Measurements from ENCODE around the gene MON2.
A peak's percentile ranks its signal among the peaks of the same experiment; 100 is the strongest.
"Not testable (repeated sequence)": the region's sequence is repeated elsewhere in the genome, so short reads cannot be mapped to it uniquely, and the experiment has no call there.

MON2 gene, protein sequence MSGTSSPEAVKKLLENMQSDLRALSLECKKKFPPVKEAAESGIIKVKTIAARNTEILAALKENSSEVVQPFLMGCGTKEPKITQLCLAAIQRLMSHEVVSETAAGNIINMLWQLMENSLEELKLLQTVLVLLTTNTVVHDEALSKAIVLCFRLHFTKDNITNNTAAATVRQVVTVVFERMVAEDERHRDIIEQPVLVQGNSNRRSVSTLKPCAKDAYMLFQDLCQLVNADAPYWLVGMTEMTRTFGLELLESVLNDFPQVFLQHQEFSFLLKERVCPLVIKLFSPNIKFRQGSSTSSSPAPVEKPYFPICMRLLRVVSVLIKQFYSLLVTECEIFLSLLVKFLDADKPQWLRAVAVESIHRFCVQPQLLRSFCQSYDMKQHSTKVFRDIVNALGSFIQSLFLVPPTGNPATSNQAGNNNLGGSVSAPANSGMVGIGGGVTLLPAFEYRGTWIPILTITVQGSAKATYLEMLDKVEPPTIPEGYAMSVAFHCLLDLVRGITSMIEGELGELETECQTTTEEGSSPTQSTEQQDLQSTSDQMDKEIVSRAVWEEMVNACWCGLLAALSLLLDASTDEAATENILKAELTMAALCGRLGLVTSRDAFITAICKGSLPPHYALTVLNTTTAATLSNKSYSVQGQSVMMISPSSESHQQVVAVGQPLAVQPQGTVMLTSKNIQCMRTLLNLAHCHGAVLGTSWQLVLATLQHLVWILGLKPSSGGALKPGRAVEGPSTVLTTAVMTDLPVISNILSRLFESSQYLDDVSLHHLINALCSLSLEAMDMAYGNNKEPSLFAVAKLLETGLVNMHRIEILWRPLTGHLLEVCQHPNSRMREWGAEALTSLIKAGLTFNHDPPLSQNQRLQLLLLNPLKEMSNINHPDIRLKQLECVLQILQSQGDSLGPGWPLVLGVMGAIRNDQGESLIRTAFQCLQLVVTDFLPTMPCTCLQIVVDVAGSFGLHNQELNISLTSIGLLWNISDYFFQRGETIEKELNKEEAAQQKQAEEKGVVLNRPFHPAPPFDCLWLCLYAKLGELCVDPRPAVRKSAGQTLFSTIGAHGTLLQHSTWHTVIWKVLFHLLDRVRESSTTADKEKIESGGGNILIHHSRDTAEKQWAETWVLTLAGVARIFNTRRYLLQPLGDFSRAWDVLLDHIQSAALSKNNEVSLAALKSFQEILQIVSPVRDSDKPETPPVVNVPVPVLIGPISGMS (N-terminal part only)

DNA sequence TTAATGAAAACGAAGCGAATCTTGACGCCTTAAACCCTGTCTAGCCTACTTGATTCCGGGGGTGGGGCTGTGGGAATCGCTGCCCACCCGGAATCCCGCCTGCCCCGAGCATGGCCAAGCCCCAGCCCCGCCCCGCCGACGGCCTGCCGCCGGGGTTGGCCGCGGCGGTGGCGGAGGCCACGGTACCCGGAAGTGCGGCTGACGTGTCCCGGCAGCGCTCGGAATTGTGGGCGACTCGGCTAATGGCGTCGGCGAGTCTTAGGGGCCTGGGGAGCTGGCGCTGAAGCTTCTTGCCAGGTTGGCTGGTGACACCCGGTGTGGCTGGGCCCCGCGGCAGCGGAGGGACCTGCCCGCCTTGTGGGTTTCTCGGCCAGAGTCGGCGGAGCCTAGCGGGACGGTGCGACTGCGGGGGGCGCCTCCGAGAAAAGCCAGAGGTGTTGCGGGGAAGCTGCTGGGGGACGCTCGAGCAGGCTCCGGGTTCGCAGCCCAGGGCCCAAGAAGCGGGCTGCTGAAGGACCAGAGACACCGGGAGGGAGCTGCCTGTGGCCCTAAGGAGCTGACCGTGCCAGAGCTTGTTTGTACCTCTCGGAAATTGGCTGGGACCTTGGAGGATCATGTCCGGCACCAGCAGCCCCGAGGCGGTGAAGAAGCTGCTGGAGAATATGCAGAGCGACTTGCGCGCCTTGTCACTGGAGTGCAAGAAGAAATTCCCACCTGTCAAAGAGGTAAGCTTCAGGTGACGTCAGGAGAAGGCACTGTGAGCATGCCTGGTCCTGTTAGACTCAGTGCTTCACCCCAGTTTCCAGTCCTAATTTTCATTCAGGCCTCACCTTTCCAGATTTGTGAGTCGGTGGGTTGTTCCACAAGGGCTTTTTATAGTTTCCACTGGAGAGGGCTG lies at the start of gene MON2:
MON2 (plus strand) TSS at position 233 of the 898 bp plus-strand sequence; CDS start at position 615, 382 bp downstream.
- peak; percentile 81 to 93 for DNase-seq (ENCODE audit: low spot score in 2 of 2)
- Histone ChIP-seq H3K4me1 (peaks cover 4% of the 10 kb centered on the region; the same call in 1 of the 2 replicates), H3K27me3 (ENCODE audit: low read depth) (no peaks in the 10 kb centered on the region), H3K4me3 (peak within 1 kb of the TSS; percentile 98), H3K36me3 (replicated peaks) (peaks cover 4% of the 10 kb centered on the region), H3K9me3 (peaks cover 5% of the 10 kb centered on the region; the same call in 1 of the 2 replicates)
- in situ Hi-C loops (cut with MboI; ENCODE audit: low sequenced_read_pairs) = no loop called here

GRCh38 chr12:62426089-62426488 lies 40.5 kb upstream of the MON2 start:
- in situ Hi-C loops (cut with MboI; ENCODE audit: low sequenced_read_pairs) = loop anchor here (25.0 kb wide), 1 partner anchor 1411 kb away; the partner anchor contains the start of gene SRGAP1
- no peak overlapping the region for H3K4me3 ChIP-seq
- H3K9me3 ChIP-seq = no peaks in the 10 kb centered on the region
- no peaks in the 10 kb centered on the region; the same call in 1 of the 2 replicates for H3K27me3 ChIP-seq (ENCODE audit: low read depth)
- no peaks in the 10 kb centered on the region for H3K4me1 ChIP-seq
- no peak for DNase-seq (ENCODE audit: low spot score in 2 of 2)
- no peaks in the 10 kb centered on the region for H3K36me3 ChIP-seq (replicated peaks)

DNA sequence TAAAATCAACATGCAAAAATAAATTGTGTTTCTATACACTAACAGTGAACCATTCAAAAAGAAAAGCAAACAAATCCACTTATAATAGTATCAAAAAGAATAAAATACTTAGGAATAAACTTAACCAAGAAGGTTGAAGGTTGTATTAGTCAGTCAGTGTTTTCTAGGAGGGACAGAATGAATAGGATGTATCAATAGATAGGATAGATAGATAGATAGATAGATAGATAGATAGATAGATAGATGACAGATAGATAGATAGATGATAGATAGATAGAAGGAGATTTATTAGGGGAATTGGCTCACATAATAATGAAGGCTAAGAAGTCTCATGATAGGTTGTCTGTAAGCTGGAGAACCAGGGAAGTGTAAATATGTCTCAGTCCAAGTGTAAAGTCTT lies 37.2 kb upstream of the MON2 start:
- in situ Hi-C loops (cut with MboI; ENCODE audit: low sequenced_read_pairs) = loop anchor here (25.0 kb wide), 1 partner anchor 1408 kb away; the partner anchor contains the start of gene SRGAP1
- Histone ChIP-seq H3K4me1 (no peaks in the 10 kb centered on the region), H3K36me3 (replicated peaks) (no peaks in the 10 kb centered on the region), H3K9me3 (no peaks in the 10 kb centered on the region), H3K4me3 (no peak overlapping the region), H3K27me3 (ENCODE audit: low read depth) (no peaks in the 10 kb centered on the region; the same call in 1 of the 2 replicates)
- no peak for DNase-seq (ENCODE audit: low spot score in 2 of 2)

DNA sequence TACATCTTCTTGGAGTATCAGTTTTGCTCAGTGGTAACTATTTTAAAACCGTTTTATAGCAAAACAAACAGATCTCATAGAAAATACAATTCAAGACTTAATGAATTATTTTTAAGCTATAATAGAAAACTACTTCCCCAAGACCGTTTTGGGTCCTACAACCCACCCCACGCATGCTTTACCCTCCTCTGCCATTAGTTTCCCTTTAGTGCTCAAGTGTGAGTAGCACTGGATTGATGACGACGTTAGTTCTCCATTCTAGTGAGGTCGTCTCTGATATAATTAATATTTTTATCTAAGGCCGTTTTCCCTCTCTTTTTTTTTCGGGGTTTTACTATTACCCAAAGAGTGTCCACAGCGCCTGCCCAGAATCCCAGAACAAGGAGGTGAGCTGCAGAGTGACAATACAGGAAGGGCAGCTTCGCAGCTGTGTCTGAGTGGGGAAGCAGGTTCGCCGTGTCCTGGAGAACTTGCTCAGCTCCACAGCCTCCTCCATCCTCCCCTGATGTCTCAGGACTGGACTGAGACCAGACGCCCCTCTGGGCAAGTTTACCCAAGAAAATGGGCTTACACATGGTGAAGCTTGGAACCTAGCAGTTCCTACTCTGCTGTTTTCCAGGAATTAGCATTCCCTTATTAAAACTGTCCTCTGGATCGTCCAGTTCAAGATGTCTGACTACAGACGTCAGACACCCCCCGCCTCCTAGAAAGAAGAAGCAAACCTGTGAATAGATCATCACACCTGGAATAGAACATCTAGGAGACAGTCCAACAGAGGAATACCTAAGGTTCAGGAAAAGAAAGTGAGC lies 31.9 kb upstream of the MON2 start:
- Histone ChIP-seq H3K27me3 (ENCODE audit: low read depth) (no peaks in the 10 kb centered on the region), H3K4me1 (0 out of 2 replicates have a peak, but pooled peaks cover 3% of the 10 kb centered on the region), H3K4me3 (peak overlapping the region; percentile 22), H3K9me3 (no peaks in the 10 kb centered on the region), H3K36me3 (replicated peaks) (no peaks in the 10 kb centered on the region)
- no peak for DNase-seq (ENCODE audit: low spot score in 2 of 2)
- in situ Hi-C loops (cut with MboI; ENCODE audit: low sequenced_read_pairs) = loop anchor here (5.0 to 25.0 kb wide), 2 partner anchors 358 to 1403 kb away; partner anchors contain the start of gene SRGAP1

- no peaks in the 10 kb centered on the region for H3K36me3 ChIP-seq (replicated peaks)
- H3K27me3 ChIP-seq (ENCODE audit: low read depth) = no peaks in the 10 kb centered on the region
- H3K4me1 ChIP-seq = 0 out of 2 replicates have a peak, but pooled peaks cover 3% of the 10 kb centered on the region
- peak; percentile 41 to 80 for DNase-seq (ENCODE audit: low spot score in 2 of 2)
- peak overlapping the region; percentile 22 for H3K4me3 ChIP-seq
- in situ Hi-C loops (cut with MboI; ENCODE audit: low sequenced_read_pairs) = loop anchor here (5.0 to 25.0 kb wide), 2 partner anchors 357 to 1402 kb away; partner anchors contain the start of gene SRGAP1
- H3K9me3 ChIP-seq = peaks cover 3% of the 10 kb centered on the region; the same call in 1 of the 2 replicates
Measured at GRCh38 chr12:62435303-62436163, 31.1 kb upstream of the MON2 start.

DNA sequence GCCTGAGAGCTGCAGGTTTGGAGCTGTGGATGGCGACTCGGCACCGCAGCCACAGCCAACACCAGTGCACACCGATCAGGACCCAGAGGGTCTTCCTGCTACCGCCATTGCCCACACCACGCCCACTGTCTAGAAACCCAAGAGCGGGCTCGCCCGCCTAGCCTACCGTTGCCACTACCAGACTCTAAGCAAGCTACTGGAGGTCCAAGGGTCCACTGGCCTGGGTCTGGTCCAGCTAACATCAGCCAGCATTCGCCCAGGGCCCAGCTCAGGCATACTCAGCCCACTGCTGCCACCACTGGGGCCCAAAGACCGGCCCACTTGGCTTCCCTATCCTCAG lies 30.5 kb upstream of the MON2 start:
- Histone ChIP-seq H3K36me3 (replicated peaks) (no peaks in the 10 kb centered on the region), H3K4me1 (0 out of 2 replicates have a peak, but pooled peaks cover 3% of the 10 kb centered on the region), H3K4me3 (no peak overlapping the region), H3K27me3 (ENCODE audit: low read depth) (no peaks in the 10 kb centered on the region), H3K9me3 (peaks cover 5% of the 10 kb centered on the region; the same call in 1 of the 2 replicates)
- in situ Hi-C loops (cut with MboI; ENCODE audit: low sequenced_read_pairs) = loop anchor here (5.0 to 25.0 kb wide), 2 partner anchors 356 to 1401 kb away; partner anchors contain the start of gene SRGAP1
- DNase-seq (ENCODE audit: low spot score in 2 of 2) = no peak

DNA sequence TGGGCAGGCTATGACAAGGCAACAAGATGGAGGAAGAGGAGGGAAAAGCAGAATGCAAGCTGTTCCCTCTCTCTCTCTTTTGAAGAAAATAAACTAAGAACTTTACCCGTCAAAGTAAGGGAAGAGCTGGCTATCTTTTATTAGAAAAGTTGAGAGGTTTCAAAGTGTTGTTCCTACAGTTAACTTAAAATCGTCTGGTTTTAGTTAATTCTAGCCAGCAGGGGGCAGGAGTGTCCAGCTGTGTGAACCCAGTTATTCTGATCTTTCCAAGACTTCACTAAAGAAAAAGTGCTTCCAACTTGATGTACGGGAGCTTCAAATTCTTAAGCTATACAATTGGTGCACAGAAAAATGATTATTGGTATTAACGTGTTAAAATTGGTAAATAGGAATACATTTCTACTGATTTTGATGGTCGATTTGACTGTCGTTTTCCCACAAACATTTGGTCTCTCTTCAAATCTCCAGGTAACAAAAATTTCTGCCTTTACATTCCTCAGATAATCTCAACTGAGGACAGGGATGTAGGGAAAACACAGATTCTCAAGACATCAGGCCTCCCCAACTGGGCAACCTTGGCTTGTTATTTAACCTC lies 28.4 kb upstream of the MON2 start:
- no peaks in the 10 kb centered on the region for H3K36me3 ChIP-seq (replicated peaks)
- H3K27me3 ChIP-seq (ENCODE audit: low read depth) = no peaks in the 10 kb centered on the region; the same call in 1 of the 2 replicates
- 0 out of 2 replicates have a peak, but pooled peaks cover 3% of the 10 kb centered on the region for H3K4me1 ChIP-seq
- H3K4me3 ChIP-seq = no peak overlapping the region
- peak; percentile 47 to 81 for DNase-seq (ENCODE audit: low spot score in 2 of 2)
- in situ Hi-C loops (cut with MboI; ENCODE audit: low sequenced_read_pairs) = loop anchor here (5.0 to 25.0 kb wide), 2 partner anchors 354 to 1399 kb away; partner anchors contain the start of gene SRGAP1
- H3K9me3 ChIP-seq = peaks cover 5% of the 10 kb centered on the region; the same call in 1 of the 2 replicates

DNA sequence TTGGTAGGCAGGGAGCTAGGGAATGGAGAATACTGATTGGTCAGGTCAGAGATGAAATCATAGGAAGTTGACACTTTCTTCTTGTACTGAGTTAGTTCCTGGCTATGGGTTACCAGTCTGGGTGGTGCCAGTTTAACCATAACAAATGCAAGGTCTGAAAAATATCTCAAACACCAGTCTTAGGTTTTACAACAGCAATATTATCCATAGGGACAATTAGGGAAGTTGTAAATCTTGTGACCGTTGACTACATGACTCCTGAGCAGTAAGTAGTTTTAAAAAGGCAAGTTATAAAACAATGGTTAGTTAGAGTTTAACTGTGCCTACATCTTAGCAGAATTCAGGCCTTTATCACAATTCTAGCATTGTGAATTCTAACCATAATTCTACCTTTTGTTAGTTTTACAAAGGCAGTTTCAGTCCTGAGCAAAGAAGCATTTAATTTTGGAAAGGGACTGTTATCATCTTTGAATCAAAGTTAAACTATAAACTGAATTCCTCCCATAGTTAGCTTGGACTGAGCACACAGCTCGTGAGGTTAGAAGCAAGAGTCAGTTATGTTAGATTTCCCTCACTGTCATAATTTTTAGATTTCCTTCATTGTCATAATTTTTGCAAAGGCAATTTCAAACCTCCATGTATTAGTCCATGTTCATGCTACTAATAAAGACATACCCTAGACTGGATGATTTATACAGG lies 19.7 kb upstream of the MON2 start:
- Histone ChIP-seq H3K36me3 (replicated peaks) (no peaks in the 10 kb centered on the region), H3K4me3 (no peak overlapping the region), H3K4me1 (no peaks in the 10 kb centered on the region), H3K27me3 (ENCODE audit: low read depth) (peaks cover 5% of the 10 kb centered on the region), H3K9me3 (0 out of 2 replicates have a peak, but pooled peaks cover 2% of the 10 kb centered on the region)
- in situ Hi-C loops (cut with MboI; ENCODE audit: low sequenced_read_pairs) = loop anchor here (25.0 kb wide), 1 partner anchor 1390 kb away; the partner anchor contains the start of gene SRGAP1
- DNase-seq (ENCODE audit: low spot score in 2 of 2) = no peak

DNA sequence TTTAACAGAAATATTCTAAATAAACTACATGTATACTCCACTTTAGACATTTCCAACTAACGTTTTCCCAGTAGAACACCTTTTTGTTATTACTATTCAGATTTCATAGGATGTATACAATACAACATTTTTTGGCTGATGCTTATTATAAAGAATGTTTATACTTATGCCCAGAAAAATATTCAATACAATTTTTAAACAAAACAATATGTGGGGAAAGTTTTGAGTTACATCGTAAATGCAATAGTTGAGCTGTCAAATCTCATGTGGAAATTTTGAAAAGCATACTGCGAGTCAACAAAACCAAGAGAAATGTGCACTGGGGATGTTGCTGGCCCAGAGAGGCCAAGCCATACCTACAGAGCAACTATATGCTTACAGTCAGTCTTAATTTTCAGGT lies 18.2 kb upstream of the MON2 start:
- Histone ChIP-seq H3K4me3 (no peak overlapping the region), H3K9me3 (0 out of 2 replicates have a peak, but pooled peaks cover 2% of the 10 kb centered on the region), H3K36me3 (replicated peaks) (no peaks in the 10 kb centered on the region), H3K4me1 (no peaks in the 10 kb centered on the region), H3K27me3 (ENCODE audit: low read depth) (peaks cover 12% of the 10 kb centered on the region)
- in situ Hi-C loops (cut with MboI; ENCODE audit: low sequenced_read_pairs) = loop anchor here (25.0 kb wide), 1 partner anchor 1389 kb away; the partner anchor contains the start of gene SRGAP1
- no peak for DNase-seq (ENCODE audit: low spot score in 2 of 2)

- in situ Hi-C loops (cut with MboI; ENCODE audit: low sequenced_read_pairs); H3K36me3 ChIP-seq (replicated peaks); DNase-seq (ENCODE audit: low spot score in 2 of 2); H3K4me3 ChIP-seq; H3K9me3 ChIP-seq; H3K4me1 ChIP-seq: not testable (repeated sequence)
- H3K27me3 ChIP-seq (ENCODE audit: low read depth) = peaks cover 12% of the 10 kb centered on the region
Measured at GRCh38 chr12:62455429-62455828, 11.2 kb upstream of the MON2 start.

Data from HAP-1 (cell line).